K562 (cell line): Measurements from ENCODE around the gene DKK3. TPM values are rescaled to one million over a fixed set of nuclear protein-coding genes. Genes with fewer than 3 reads are reported as not detected.

Source experiments
- CAMTA2 ChIP-seq: fragments of 250-450 bp; sonication (Bioruptor Pico); conservative IDR thresholded peaks from 2 replicates; pipeline ENCODE4 v1.5.1; 2022
- CC2D1A ChIP-seq: fragments of 450-650 bp; IDR thresholded peaks from 2 replicates; pipeline ENCODE4 v1.6.1; 2017; ENCODE audit warnings: mild to moderate bottlenecking
- KLF10 ChIP-seq: fragments of 250-450 bp; sonication (Bioruptor Pico); IDR thresholded peaks from 2 replicates; pipeline ENCODE4 v1.6.1; 2021; ENCODE audit warnings: matching md5 sums
- PKNOX1 ChIP-seq: fragments of 450-650 bp; IDR thresholded peaks from 2 replicates; pipeline ENCODE4 v1.6.1; 2016
- RCOR1 ChIP-seq, 2 experiments: IDR thresholded peaks; 2 replicates each; pipeline ENCODE4 v1.6.1; 2012; ENCODE audit warnings: low read depth in 2 of 2, low read length in 2 of 2, borderline replicate concordance in 1 of 2, improper control_type of control experiment in 1 of 2
- TEAD4 ChIP-seq, 2 experiments: sonication (generic) in 1 of 2; formaldehyde crosslinking in 1 of 2; IDR thresholded peaks; 2 replicates each; pipeline versions ENCODE4 v1.6.1 to v1.8.0; 2012 to 2022; ENCODE audit warnings: borderline replicate concordance in 1 of 2, inconsistent platforms in 1 of 2, low read length in 1 of 2, mild to moderate bottlenecking in 1 of 2, missing genetic modification reagents in 1 of 2
- ZNF699 ChIP-seq: fragments of 250-450 bp; sonication (Bioruptor Pico); IDR thresholded peaks from 2 replicates; pipeline ENCODE4 v1.8.0; 2021; ENCODE audit warnings: mild to moderate bottlenecking, moderate library complexity; ENCODE audit not compliant: insufficient replicate concordance
- ZNF766 ChIP-seq: fragments of 200-800 bp; sonication (Bioruptor generic); conservative IDR thresholded peaks from 2 replicates; pipeline ENCODE4 v1.6.1; 2016; ENCODE audit warnings: missing genetic modification characterization, missing compliant biosample characterization
- polyA plus RNA-seq, 8 experiments: library from polyadenylated mRNA; depleted of rRNA in 4 of 8; stranded (reverse) in 5 of 8; unstranded in 3 of 8; fragments of >200 nt; fragmentation: Nextera tagmentation in 2 of 8; fragmentation: Illumina TruSeq in 1 of 8; extraction: Ambion mirVana in 2 of 8; extraction: Trizol in 1 of 8; gene quantifications; 2 replicates each; pipeline versions ENCODE4 v1.2.1 to v1.2.3, GENCODE V29; 2011 to 2014; ENCODE audit warnings: inconsistent platforms in 1 of 8, missing spikeins in 1 of 8
- total RNA-seq, 7 experiments: library from RNA; depleted of rRNA in 6 of 7; stranded (reverse); fragments of >200 nt in 6 of 7; fragmentation: Illumina TruSeq in 2 of 7; extraction: Trizol in 2 of 7; gene quantifications; 2 replicates each; pipeline versions ENCODE4 v1.2.1 to v1.2.3, GENCODE V29; 2011 to 2021; ENCODE audit warnings: low replicate concordance in 1 of 7
- TF ChIP-seq, protein P1 (sequence below), 2 experiments: fragments of 450-650 bp in 1 of 2; sonication (generic) in 1 of 2; formaldehyde crosslinking in 1 of 2; IDR thresholded peaks in 1 of 2; conservative IDR thresholded peaks in 1 of 2; 2 replicates each; pipeline versions ENCODE4 v1.6.1 to v1.8.1; 2016 to 2023; ENCODE audit warnings: mild to moderate bottlenecking in 2 of 2, moderate library complexity in 2 of 2, inconsistent platforms in 1 of 2, missing genetic modification reagents in 1 of 2
- TF ChIP-seq, protein P2 (sequence below): fragments of 450-650 bp; IDR thresholded peaks from 2 replicates; pipeline ENCODE4 v1.7.0; 2016; ENCODE audit warnings: borderline replicate concordance
- TF ChIP-seq, protein P3 (sequence below): fragments of 450-650 bp; IDR thresholded peaks from 2 replicates; pipeline ENCODE4 v1.6.1; 2016; ENCODE audit warnings: low read depth

DKK3 gene
- total and polyA plus RNA-seq, 9 of the 15 experiments (the other 6 are each of a cell fraction or from before 2014, with no cell fraction given): 0.14 to 0.85 (median 0.38) TPM; not detected in 6

GRCh38 chr11:12042215-12042676 lies 33.8 kb upstream of the DKK3 start (continued):
- TF ChIP-seq, protein P1, sequence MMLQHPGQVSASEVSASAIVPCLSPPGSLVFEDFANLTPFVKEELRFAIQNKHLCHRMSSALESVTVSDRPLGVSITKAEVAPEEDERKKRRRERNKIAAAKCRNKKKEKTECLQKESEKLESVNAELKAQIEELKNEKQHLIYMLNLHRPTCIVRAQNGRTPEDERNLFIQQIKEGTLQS (IDR thresholded peaks at IDR 0.05): peak; percentile 91
- TF ChIP-seq, protein P1 (CRISPR knock-in tag; conservative IDR thresholded peaks at IDR 0.05): no peak
- TF ChIP-seq CAMTA2 (CRISPR knock-in tag) (no peak), PKNOX1 (peak; percentile 73), KLF10 (CRISPR knock-in tag) (no peak), ZNF699 (CRISPR knock-in tag) (no peak), ZNF766 (CRISPR knock-in tag) (no peak), RCOR1 (IDR thresholded peaks at IDR 0.05; ENCODE audit: borderline replicate concordance in 1 of 2, low read depth in 2 of 2, low read length in 2 of 2) (0 out of 4 replicates have a peak, but pooled peaks of 1 of the 2 experiments have one; percentile 8), CC2D1A (peak; percentile 83; the same call in 1 of the 2 replicates), TEAD4 (IDR thresholded peaks at IDR 0.05; ENCODE audit: low read length) (peak; percentile 58), TEAD4 (CRISPR knock-in tag; IDR thresholded peaks at IDR 0.05; ENCODE audit: borderline replicate concordance) (no peak)
- TF ChIP-seq, protein P2, sequence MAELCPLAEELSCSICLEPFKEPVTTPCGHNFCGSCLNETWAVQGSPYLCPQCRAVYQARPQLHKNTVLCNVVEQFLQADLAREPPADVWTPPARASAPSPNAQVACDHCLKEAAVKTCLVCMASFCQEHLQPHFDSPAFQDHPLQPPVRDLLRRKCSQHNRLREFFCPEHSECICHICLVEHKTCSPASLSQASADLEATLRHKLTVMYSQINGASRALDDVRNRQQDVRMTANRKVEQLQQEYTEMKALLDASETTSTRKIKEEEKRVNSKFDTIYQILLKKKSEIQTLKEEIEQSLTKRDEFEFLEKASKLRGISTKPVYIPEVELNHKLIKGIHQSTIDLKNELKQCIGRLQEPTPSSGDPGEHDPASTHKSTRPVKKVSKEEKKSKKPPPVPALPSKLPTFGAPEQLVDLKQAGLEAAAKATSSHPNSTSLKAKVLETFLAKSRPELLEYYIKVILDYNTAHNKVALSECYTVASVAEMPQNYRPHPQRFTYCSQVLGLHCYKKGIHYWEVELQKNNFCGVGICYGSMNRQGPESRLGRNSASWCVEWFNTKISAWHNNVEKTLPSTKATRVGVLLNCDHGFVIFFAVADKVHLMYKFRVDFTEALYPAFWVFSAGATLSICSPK: no peak
- TF ChIP-seq, protein P3, sequence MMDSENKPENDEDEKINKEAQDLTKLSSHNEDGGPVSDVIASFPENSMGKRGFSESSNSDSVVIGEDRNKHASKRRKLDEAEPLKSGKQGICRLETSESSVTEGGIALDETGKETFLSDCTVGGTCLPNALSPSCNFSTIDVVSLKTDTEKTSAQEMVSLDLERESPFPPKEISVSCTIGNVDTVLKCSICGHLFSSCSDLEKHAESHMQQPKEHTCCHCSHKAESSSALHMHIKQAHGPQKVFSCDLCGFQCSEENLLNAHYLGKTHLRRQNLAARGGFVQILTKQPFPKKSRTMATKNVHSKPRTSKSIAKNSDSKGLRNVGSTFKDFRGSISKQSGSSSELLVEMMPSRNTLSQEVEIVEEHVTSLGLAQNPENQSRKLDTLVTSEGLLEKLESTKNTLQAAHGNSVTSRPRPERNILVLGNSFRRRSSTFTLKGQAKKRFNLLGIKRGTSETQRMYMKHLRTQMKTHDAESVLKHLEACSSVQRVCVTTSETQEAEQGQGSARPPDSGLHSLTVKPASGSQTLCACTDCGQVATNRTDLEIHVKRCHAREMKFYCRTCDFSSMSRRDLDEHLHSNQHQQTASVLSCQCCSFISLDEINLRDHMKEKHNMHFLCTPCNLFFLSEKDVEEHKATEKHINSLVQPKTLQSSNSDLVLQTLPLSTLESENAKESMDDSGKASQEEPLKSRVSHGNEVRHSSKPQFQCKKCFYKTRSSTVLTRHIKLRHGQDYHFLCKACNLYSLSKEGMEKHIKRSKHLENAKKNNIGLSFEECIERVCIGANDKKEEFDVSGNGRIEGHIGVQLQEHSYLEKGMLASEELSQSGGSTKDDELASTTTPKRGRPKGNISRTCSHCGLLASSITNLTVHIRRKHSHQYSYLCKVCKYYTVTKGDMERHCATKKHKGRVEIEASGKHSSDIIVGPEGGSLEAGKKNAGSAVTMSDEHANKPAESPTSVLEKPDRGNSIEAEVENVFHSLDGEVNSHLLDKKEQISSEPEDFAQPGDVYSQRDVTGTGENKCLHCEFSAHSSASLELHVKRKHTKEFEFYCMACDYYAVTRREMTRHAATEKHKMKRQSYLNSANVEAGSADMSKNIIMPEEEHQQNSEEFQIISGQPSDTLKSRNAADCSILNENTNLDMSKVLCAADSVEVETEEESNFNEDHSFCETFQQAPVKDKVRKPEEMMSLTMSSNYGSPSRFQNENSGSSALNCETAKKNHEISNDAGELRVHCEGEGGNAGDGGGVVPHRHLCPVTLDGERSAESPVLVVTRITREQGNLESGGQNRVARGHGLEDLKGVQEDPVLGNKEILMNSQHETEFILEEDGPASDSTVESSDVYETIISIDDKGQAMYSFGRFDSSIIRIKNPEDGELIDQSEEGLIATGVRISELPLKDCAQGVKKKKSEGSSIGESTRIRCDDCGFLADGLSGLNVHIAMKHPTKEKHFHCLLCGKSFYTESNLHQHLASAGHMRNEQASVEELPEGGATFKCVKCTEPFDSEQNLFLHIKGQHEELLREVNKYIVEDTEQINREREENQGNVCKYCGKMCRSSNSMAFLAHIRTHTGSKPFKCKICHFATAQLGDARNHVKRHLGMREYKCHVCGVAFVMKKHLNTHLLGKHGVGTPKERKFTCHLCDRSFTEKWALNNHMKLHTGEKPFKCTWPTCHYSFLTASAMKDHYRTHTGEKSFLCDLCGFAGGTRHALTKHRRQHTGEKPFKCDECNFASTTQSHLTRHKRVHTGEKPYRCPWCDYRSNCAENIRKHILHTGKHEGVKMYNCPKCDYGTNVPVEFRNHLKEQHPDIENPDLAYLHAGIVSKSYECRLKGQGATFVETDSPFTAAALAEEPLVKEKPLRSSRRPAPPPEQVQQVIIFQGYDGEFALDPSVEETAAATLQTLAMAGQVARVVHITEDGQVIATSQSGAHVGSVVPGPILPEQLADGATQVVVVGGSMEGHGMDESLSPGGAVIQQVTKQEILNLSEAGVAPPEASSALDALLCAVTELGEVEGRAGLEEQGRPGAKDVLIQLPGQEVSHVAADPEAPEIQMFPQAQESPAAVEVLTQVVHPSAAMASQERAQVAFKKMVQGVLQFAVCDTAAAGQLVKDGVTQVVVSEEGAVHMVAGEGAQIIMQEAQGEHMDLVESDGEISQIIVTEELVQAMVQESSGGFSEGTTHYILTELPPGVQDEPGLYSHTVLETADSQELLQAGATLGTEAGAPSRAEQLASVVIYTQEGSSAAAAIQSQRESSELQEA: no peak
